ENCODE data around the gene UBP1.
"Not testable (repeated sequence)": the region's sequence is repeated elsewhere in the genome, so short reads cannot be mapped to it uniquely, and the experiment has no call there.

Gene UBP1, protein sequence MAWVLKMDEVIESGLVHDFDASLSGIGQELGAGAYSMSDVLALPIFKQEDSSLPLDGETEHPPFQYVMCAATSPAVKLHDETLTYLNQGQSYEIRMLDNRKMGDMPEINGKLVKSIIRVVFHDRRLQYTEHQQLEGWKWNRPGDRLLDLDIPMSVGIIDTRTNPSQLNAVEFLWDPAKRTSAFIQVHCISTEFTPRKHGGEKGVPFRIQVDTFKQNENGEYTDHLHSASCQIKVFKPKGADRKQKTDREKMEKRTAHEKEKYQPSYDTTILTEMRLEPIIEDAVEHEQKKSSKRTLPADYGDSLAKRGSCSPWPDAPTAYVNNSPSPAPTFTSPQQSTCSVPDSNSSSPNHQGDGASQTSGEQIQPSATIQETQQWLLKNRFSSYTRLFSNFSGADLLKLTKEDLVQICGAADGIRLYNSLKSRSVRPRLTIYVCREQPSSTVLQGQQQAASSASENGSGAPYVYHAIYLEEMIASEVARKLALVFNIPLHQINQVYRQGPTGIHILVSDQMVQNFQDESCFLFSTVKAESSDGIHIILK

DNA sequence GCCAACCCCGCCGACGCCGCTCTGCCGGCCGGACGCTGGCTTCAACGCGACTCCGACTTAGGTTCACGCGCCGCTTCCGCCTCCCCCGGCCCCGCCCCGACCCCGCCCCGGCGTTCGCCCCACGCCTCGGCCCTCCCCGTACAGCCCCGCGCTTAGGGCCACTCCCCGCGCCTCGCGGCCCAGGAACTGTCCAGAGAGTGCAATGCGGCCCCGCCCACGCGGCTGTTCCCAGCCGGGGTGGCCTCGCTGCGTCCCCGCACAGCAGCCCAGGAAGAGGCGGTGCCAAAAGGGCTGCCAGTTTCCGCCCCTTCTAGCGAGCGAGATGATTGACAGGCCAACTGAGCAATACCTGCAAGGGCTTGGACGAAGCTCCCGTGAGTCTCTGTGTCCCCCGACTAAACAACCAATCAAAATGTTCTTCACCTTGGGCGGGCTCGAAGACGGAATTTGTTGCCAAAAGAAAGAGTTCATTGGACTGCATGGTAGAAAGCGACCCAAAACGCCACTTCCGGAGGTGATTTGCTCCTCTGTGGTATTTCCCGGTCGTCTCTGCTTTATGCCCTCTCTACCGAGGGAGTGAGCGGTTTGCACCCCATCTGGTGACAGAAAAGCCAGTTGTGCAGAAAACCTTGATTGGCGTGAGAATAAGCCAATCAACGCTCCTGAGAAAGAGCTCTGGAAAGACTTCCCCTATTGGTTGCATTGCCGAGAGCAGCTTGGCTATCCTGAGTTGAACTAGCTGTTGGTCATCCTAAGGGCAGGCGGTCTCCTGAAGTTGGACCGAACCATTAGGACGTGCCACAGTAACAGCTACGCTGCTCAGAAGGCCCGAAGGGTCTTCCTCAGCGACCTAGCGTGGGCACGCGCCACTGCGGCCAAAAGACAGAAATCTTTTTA lies at the start of gene UBP1:
Gene UBP1, minus strand, starts transcription at position 78 of the 897 bp plus-strand sequence. CDS start 557 bp downstream, outside the sequence.
- H3K4me3 ChIP-seq (ENCODE audit: low read depth, low read length): peak within 1 kb of the TSS; percentile 91

DNA sequence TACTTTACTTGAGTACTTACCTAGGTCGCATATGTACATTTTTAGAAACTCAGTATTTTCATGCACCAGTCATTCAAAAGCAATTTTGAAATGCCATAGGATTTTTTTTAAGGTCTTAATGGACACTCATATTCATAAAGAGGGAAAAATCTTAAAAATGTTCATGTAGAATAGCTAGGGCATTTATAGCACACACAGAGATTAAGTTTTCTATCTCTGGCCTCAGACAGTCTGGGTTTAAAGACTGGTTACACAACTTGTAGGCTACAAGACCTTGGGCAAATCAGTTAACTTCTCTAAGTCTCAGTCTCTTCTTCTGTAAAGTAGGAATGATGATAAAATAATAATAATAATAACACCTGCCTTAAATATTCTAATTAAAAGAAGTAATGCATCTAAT lies 48.5 kb upstream of the UBP1 start:
- no peak overlapping the region for H3K4me3 ChIP-seq (ENCODE audit: low read depth, low read length)

DNA sequence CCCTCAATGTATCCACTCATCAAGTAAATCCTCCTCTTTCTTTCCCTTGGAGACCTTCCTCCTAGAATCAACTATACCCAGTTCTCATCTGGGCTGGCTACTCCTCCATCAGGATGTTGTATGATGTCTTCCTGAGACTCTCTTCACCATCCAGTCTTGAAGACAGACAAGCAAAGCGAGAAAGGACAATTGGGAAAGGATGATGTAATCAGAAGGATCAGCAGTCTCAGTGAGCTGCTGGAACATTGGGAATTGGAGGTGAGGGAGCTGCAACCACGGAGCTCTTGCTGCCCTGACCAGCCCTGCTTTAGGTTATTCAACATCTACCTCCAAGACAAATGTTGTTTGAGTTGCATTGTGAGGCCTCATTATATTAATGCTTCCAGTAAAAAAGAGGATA lies 48.0 kb upstream of the UBP1 start:
- H3K4me3 ChIP-seq (ENCODE audit: low read depth, low read length): no peak overlapping the region

DNA sequence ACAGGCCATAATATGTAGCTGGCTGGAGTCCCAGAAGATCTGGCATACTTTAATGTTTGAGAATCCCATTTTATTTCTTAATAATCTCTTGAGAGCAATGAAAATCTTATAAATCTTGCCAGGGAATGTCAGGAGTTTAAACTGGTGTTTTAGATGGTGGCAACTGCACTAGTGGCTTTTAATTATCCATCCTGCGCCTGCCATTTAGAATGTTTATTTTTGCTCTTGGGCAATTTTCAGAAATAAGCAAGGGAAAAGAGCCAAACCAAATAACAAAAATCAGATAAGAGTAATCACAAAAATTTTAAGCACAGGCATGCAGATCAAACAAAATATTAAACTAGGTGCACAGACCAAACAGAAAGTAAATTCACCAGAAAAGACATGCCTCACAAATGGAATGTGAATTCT lies 41.9 kb upstream of the UBP1 start:
- no peak overlapping the region for H3K4me3 ChIP-seq (ENCODE audit: low read depth, low read length)

DNA sequence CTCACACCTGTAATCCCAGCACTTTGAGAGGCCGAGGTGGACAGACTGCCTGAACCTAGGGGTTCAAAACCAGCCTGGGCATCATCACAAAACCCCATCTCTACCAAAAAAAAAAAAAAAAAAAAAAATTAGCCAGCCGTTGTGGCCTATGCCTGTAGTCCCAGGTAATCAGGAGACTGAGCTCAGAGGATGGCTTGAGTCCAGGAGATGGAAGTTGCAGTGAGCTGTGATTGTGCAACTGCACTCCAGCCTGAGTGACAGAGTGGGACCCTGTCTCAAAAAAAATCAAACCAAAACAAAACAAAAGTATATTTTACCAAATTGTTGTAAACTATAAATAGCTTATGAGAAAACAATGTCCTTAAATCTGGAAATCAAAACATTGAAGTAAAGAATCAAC lies 34.7 kb upstream of the UBP1 start:
- H3K4me3 ChIP-seq (ENCODE audit: low read depth, low read length): no peak overlapping the region

DNA sequence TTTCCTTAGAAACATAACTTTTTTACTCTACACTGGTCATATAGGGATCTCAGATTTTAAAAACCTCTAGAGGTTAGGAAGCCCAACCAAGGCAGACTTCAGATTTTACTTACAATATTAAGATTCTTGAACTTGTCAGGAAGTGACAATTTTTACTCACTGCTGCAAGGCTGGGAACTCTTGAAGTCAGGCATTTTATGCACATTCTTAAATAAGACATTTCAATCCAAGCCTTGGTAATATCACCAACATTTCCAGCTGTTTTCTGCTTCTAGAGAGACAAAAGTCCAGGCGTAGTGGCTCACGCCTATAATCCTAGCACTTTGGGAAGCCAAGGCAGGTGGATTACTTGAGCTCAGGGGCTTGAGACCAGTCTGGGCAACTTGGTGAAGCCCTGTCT lies 33.6 kb upstream of the UBP1 start:
- H3K4me3 ChIP-seq (ENCODE audit: low read depth, low read length): no peak overlapping the region

DNA sequence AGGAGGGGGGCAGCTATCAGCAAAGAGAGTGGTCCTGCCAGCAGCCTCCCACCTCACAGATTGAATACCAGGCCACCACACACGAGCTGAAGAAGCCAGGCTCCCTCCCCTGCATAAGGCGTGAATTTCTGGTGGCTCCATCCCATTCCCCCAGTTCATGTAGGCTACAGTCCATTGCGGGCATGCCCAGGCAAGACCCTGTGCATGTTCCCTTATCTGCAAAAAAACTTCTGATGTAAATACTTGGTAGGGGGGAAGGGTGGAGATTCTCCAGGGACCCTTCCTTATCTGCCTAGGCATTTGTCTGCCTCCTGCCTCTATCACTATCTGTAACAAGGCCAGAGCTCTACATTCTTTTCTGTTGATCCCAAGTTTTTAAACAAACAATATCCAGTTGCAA lies 27.6 kb upstream of the UBP1 start:
- H3K4me3 ChIP-seq (ENCODE audit: low read depth, low read length): no peak overlapping the region

DNA sequence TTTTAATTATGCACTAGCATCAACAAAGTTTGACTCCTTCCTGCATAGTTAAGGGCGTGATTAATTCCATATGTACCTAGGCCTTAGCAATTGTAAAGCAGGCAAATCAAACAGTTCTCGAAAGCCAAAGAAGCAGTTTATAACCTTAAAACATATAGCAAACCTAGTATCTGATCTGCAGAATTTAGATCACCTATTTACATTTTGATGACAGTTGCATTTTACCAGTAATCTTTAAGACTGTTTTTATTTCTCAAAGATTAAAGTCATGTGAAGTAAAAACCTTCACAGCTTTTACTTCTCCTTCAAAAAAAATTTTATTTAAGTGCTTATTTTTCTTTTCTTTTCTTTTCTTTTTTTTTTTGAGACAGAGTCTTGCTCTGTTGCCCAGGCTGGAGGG lies 20.9 kb upstream of the UBP1 start:
- H3K4me3 ChIP-seq (ENCODE audit: low read depth, low read length): no peak overlapping the region

DNA sequence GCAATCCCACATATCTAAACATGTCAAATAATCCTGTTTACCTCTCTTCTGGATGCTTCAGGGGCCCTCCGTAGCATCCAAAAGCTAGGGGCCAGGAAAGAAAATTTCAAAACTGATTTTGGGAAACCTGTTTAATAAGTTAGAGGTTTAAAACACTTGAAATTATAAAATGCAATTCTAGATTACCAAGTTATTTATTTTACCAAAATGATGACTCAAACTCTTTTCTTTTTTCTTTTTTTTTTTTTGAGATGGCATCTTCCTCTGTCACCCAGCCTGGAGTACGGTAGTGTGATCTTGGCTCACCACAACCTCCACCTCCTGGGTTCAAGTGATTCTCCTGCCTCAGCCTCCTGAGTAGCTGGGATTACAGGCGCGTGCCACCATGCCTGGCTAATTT lies 19.4 kb upstream of the UBP1 start:
- H3K4me3 ChIP-seq (ENCODE audit: low read depth, low read length): not testable (repeated sequence)

DNA sequence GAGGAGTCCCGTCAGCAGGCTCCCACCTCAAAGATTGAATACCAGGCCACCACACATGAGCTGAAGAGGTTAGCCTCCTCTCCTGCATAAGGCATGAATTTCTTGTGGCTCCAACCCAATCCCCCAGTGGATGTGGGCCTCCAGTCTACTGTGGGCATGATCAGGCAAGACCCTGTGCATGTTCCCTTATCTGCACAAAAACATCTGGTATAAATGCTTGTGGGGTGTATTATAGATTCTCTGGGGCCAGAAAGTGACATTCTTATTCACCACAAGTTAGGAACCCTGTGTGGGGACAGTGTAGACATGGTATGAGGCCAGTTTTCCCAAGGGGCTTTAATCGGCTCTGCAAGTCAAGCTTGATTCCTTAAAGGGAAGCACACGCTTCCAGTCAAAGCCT lies 18.2 kb upstream of the UBP1 start:
- no peak overlapping the region for H3K4me3 ChIP-seq (ENCODE audit: low read depth, low read length)

DNA sequence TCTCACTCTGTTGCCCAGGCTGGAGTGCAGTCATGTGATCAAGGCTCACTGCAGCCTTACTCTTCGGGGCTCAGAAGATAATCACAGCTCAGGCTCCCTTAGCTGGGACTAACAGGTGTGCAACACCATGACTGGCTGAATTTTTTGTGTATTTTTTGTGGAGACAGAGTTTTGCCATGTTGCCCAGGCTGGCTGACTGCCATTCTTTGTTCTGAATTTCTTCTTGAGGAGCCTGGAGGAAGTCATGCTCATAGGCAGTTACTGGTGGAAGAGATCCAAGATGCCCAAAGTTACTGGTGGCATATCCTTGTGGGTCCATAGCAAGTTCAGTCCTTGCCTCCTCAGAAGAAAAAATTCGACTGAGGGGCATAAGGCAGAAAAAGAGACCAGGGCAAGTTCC lies 16.6 kb upstream of the UBP1 start:
- H3K4me3 ChIP-seq (ENCODE audit: low read depth, low read length): no peak overlapping the region

DNA sequence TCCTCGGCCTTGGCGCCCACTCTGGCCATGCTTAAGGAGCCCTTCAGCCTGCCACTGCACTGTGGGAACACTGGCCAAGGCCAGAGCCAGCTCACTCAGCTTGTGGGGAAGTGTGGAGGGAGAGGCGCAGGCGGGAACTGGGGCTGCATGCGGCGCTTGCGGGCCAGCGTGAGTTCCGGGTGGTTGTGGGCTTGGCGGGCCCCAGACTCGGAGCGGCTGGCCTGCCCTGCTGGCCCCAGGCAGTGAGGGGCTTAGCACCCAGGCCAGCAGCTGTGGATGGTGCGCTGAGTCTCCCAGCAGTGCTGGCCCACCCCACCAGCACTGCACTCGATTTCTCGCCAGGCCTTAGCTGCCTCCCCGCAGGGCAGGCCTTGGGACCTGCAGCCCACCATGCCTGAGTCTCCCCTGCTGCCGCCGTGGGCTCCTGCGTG lies 13.1 kb upstream of the UBP1 start:
- H3K4me3 ChIP-seq (ENCODE audit: low read depth, low read length): no peak overlapping the region

DNA sequence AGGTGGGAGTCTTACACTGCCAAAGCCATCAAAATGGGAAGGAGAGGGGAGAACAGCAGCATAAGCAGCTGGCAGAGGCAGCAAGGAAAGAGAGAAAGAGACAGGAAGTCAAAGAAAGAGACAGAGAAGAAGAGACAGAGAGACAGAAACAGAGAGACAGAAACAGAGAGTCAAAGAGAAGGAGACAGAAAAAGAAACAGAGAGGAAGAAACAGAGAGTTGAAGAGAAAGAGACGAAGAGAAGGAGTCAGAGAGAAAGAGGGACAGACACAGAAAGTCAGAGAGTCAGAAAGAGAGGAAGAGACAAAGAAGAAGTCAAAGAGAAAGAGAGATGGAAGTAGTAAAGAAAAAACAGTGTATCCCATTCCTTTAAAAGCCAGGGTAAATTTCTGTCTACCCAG lies 11.8 kb upstream of the UBP1 start:
- not testable (repeated sequence) for H3K4me3 ChIP-seq (ENCODE audit: low read depth, low read length)

DNA sequence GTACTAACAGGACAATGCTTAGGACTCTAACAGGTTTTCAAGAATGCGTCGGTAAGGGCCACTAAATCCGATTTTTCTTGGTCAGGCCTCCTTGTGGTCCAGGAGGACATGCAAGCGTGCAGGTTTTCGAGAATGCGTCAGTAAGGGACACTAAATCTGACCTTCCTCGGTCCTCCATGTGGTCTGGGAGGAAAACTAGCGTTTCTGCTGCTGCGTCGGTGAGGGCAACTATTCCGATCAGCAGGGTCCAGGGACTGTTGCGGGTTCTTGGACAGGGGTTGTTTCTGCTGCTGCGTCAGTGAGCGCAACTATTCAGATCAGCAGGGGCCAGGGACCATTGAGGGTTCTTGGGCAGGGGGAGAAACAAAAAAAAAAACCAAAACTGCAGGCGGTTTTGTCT lies 7.8 kb upstream of the UBP1 start:
- peak overlapping the region; percentile 33 for H3K4me3 ChIP-seq (ENCODE audit: low read depth, low read length)

DNA sequence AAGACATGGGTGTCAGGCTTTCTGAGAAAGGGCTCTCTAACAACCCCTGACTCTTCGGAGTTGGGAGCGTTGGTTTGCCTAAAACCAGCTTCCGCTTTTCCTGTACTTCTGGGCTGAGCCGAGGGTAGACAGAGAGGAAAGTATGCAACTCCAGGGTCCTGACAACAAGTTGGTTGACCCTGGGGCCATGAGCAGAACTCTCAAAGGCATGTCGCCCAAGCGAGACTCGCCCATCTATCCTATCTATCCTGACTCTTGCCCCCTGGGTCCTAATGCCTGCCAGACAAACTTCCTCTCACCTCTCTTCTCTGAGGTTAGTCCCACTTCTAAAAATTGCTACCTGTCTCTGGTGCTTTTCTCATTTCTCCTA lies 7.0 kb upstream of the UBP1 start:
- peak overlapping the region; percentile 69 for H3K4me3 ChIP-seq (ENCODE audit: low read depth, low read length)

DNA sequence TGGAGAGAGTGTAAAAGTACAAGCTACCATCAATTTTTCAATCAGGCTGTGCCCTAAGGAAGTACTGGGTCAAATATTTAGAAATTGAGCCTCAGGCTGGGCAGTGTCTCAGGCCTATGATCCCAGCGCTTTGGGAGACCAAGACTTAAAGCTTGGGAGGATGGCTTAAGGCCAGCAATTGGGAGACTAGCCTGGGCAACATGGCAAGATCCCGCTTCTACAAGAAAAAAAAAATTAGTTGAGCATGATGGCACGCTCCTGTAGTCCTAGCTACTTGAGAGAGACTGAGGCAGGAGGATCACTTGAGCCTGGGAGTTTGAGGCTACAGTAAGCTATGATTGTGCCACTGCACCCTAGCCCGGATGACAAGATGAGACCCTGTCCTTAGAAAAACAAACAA lies 2.0 kb upstream of the UBP1 start:
- H3K4me3 ChIP-seq (ENCODE audit: low read depth, low read length): no peak overlapping the region

DNA sequence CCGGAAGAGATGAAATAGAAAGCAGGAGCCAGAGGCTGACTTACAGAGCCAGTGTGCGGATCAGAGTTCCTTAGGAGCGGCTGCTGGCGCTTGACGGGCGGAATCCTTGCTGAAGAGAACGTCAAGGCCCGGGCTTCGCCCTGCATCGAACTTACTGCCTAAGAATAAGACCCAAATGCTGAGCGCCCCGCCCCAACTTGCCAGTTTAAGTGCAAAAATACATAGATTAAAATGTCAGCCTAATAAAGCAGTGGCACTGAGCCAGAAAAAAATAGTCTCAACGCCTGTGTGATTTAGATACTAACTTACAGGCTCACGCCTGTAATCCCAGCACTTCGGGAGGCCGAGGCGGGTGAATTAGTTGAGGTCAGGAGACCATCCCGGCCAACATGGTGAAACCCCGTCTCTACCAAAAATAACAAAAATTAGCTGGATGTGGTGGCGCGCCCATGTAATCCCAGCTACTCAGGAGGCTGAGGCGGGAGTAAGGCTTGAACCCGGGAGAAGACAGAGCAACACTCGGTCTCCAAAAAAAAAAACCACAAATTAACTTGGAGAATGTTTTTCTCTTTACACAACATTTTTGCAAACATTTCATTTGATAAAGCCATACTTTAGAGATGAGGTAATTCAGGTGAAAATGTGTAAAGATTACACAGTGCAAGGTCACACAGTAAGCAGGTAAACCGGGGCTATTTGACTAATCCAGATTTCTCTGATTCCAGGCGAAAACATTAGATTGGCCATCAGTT lies 1.2 kb upstream of the UBP1 start:
- H3K4me3 ChIP-seq (ENCODE audit: low read depth, low read length): peak overlapping the region; percentile 76

DNA sequence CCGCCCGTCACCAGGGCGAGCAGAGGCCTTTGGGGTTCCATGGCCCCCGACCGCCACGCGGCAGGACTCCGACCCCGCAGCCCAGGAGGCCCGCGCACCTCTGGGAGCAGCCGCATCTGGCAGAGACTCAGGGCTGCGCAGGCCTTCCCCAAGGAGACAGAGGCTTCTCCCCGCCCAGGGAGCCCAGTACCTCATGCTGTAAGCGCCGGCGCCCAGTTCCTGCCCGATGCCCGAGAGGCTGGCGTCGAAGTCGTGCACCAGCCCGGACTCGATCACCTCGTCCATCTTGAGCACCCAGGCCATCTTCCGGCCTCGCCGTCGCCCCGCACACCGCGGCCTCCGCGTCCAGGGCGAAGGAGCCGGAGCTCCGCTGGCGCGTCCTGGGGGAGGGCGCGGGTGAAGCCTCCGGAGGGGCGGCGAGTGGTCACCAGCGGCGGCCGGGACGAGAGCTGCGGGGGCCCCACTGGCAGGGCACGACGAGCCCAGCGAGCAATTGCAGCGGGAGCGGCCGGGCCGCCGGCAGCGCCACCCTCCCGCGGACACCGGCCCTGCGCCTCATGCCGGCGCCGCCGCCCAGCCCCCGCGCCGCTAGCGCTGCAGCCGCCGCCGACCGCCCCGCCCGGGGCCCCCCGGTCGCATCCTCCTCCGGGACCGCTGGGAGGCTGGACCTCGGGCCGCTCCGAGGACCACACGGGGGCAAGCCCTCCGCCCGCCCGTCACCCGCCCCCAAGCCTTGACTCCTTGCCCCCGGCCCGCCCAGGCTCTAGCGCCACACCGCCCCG lies 468 bp downstream of the UBP1 start:
- peak overlapping the region; percentile 91 for H3K4me3 ChIP-seq (ENCODE audit: low read depth, low read length)

DNA sequence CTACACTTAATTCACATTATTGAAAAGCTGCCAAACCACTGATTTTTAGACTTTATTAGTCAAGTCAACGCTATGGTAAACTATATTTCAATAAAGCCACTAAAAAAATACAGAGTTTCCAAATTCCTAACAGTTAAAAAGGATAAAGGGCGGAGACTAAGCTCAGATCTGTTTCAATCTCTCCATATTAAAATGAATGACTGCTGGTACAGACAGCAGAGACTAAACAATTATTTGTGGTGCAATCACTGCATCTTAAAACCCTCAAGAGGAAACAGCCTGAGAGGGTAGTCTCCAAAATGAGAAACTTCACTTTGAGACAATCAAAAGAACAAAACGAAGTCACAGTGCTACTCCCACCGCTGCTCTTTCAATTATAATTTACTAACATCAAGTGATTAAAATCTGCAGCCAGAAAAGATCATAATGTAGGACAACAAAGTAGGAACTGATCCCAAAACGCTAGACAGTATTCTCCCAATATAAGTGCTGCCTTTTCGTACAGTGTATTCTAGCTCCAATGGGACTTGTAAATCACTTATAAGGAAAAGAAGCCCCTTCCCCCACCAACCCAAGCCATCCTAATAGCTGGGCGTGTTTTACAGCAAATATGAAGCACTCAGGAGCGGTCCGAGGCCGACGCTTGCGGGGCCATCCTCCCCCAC lies 1.2 kb downstream of the UBP1 start:
- peak overlapping the region; percentile 91 for H3K4me3 ChIP-seq (ENCODE audit: low read depth, low read length)

DNA sequence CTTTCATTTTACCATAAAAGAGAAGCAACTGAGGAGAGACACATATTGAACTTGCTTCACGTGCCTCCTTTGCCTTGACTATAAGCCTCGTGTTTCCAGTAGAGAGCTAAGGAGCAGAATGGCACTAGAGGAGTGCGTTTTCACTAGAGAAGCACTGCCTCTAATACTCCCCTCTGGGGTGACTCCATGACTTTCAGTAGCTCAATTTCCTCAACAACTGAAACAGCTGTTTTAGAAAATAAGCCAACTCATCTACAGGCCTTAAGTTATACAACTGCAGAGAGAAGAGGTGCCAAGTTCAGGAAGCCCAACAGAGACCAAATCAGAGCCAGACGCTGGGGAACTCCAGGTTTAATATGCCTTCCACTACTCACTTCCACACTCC lies 1.9 kb downstream of the UBP1 start:
- peak overlapping the region; percentile 91 for H3K4me3 ChIP-seq (ENCODE audit: low read depth, low read length)
